ENCODE measurements around the gene GPN1.

DNA sequence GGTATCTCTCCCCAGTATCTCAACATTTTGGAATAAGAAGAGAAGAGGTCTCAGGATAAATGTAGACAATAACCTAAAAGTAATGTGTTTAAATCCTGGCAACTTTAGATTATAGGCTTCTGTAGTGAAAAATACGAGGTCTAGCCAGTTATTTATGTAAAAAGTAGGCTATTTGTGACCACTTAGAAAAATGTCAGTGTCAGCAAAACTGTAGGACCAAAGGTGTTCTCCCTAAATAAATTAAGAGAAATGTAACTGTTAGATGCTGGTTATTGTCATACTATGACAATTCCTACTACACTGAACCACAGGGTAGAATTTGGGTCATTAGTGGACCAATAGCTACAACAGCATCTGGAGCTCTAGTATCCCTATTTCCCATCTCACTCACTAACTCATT is 32.5 kb downstream of the GPN1 start:
- TF ChIP-seq POLR2AphosphoS5 (IDR thresholded peaks at IDR 0.05) (no peak), POLR2A (IDR thresholded peaks at IDR 0.05; ENCODE audit: low read depth) (no peak), EP300 (IDR thresholded peaks at IDR 0.05) (no peak)
- TF ChIP-seq, protein P1, sequence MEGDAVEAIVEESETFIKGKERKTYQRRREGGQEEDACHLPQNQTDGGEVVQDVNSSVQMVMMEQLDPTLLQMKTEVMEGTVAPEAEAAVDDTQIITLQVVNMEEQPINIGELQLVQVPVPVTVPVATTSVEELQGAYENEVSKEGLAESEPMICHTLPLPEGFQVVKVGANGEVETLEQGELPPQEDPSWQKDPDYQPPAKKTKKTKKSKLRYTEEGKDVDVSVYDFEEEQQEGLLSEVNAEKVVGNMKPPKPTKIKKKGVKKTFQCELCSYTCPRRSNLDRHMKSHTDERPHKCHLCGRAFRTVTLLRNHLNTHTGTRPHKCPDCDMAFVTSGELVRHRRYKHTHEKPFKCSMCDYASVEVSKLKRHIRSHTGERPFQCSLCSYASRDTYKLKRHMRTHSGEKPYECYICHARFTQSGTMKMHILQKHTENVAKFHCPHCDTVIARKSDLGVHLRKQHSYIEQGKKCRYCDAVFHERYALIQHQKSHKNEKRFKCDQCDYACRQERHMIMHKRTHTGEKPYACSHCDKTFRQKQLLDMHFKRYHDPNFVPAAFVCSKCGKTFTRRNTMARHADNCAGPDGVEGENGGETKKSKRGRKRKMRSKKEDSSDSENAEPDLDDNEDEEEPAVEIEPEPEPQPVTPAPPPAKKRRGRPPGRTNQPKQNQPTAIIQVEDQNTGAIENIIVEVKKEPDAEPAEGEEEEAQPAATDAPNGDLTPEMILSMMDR (IDR thresholded peaks at IDR 0.05) = no peak
